OCI-LY7 (cell line): ENCODE results near the gene SERPINA1. TPM values are rescaled to one million over a fixed set of nuclear protein-coding genes. Genes with fewer than 3 reads are reported as not detected.

Experiments
- BruUV-seq: library from RNA; stranded (reverse); fragments of 400-500 nt; replicated peaks from 2 replicates; lab custom pipeline; 2021; lab: Mats Ljungman, UMichigan
- CTCF ChIA-PET: fragments of 300-600 bp; sonication (Branson Sonifier 250); formaldehyde crosslinking; loops from one replicate; lab custom pipeline; 2022; ENCODE audit warnings: antibody characterized with exemption; ENCODE audit not compliant: unreplicated experiment; lab: Charles Lee
- POLR2A ChIA-PET: fragments of 300-600 bp; sonication (Branson Sonifier 250); formaldehyde crosslinking; loops from one replicate; lab custom pipeline; 2022; ENCODE audit warnings: antibody characterized with exemption; lab: Charles Lee
- DNase-seq: peaks from one replicate; pipeline ENCODE4 v3.0.0-alpha.2; 2015; ENCODE audit warnings: low spot score
- H2AFZ ChIP-seq: fragments of 200-600 bp; sonication (generic), shearing (Covaris generic); 2 replicates; pipeline ENCODE4 v1.6.1; 2014; ENCODE audit warnings: mild to moderate bottlenecking, antibody characterized with exemption, low read length, moderate library complexity
- H3K27ac ChIP-seq: fragments of 200-600 bp; sonication (generic); 2 replicates; pipeline ENCODE4 v1.5.1; 2014; ENCODE audit warnings: mixed run types, low read depth, mild to moderate bottlenecking, moderate library complexity, low read length, inconsistent platforms; ENCODE audit not compliant: poor library complexity, severe bottlenecking
- H3K36me3 ChIP-seq: fragments of 200-600 bp; sonication (generic); 2 replicates; pipeline ENCODE4 v1.6.1; 2014; ENCODE audit warnings: mild to moderate bottlenecking, antibody characterized with exemption, low read length, moderate library complexity, mixed read lengths; ENCODE audit not compliant: insufficient read depth
- H3K4me1 ChIP-seq: fragments of 200-600 bp; sonication (generic); 2 replicates; pipeline ENCODE4 v1.5.1; 2014; ENCODE audit warnings: mild to moderate bottlenecking, low read length; ENCODE audit not compliant: insufficient read depth, poor library complexity, severe bottlenecking
- H3K4me2 ChIP-seq: fragments of 200-600 bp; sonication (generic); 2 replicates; pipeline ENCODE4 v1.6.1; 2014; ENCODE audit warnings: mild to moderate bottlenecking, low read length
- H3K4me3 ChIP-seq: fragments of 200-600 bp; sonication (generic); 2 replicates; pipeline ENCODE4 v1.5.1; 2014; ENCODE audit warnings: mild to moderate bottlenecking, low read depth, low read length; ENCODE audit not compliant: poor library complexity, severe bottlenecking
- H3K79me2 ChIP-seq: fragments of 200-600 bp; sonication (generic); 2 replicates; pipeline ENCODE4 v1.6.1; 2016; ENCODE audit warnings: low read depth, mild to moderate bottlenecking, low read length, moderate library complexity, mixed read lengths; ENCODE audit not compliant: insufficient read depth
- H3K9me2 ChIP-seq: fragments of 200-600 bp; sonication (generic); 2 replicates; pipeline ENCODE4 v1.6.1; 2016; ENCODE audit warnings: mild to moderate bottlenecking, low read length, mixed read lengths; ENCODE audit not compliant: insufficient read depth
- H3K9me3 ChIP-seq: fragments of 200-600 bp; sonication (generic); 2 replicates; pipeline ENCODE4 v1.6.1; 2014; ENCODE audit warnings: mild to moderate bottlenecking, mixed run types, low read length, mixed read lengths
- H4K20me1 ChIP-seq: fragments of 200-600 bp; sonication (generic); 2 replicates; pipeline ENCODE4 v1.6.1; 2014; ENCODE audit warnings: mild to moderate bottlenecking, antibody characterized with exemption, low read length, moderate library complexity, mixed read lengths; ENCODE audit not compliant: insufficient read depth
- CTCF ChIP-seq: fragments of 200-600 bp; sonication (generic); conservative IDR thresholded peaks from 2 replicates; pipeline ENCODE4 v1.5.1; 2014; ENCODE audit warnings: mild to moderate bottlenecking, antibody characterized with exemption, low read length, moderate library complexity, mixed read lengths
- EZH2phosphoT487 ChIP-seq: fragments of 200-600 bp; sonication (generic); IDR thresholded peaks from 2 replicates; pipeline ENCODE4 v1.6.1; 2018; ENCODE audit warnings: low read depth, borderline replicate concordance, mild to moderate bottlenecking, mixed run types, antibody characterized with exemption, low read length, moderate library complexity, mixed read lengths
- intact Hi-C: fragments of 100-400 bp; cut with micrococcal nuclease; formaldehyde crosslinking; loops from one replicate; pipeline ENCODE4 v1.10.0; 2022; ENCODE audit not compliant: unreplicated experiment
- total RNA-seq, 2 experiments: library from RNA; depleted of rRNA in 1 of 2; stranded (reverse); fragments of >200 nt in 1 of 2; shearing (Covaris generic) in 1 of 2; gene quantifications; 2 replicates each; pipeline ENCODE4 v1.2.3, GENCODE V29; 2014 to 2022

The SERPINA1 gene
- total RNA-seq, 2 experiments from 2014 or later, result not detected

- no peaks in the 10 kb centered on the region for H3K36me3 ChIP-seq
- H3K4me3 ChIP-seq, result no peak overlapping the region
- DNase-seq, result no peak
- BruUV-seq, result no TSS peak
- no peaks in the 10 kb centered on the region for H3K9me3 ChIP-seq
- ChIA-PET POLR2A (no interaction called here), CTCF (no interaction called here)
- H3K4me1 ChIP-seq, result no peaks in the 10 kb centered on the region
- no peak overlapping the region for H3K4me2 ChIP-seq
- no peaks in the 10 kb centered on the region for H3K9me2 ChIP-seq
- TF ChIP-seq CTCF (no peak), EZH2phosphoT487 (no peak)
- H4K20me1 ChIP-seq, result no peaks in the 10 kb centered on the region
- H3K79me2 ChIP-seq, result no peaks in the 10 kb centered on the region
- H3K27ac ChIP-seq, result no peak overlapping the region
- intact Hi-C loops, result no loop called here
- H2AFZ ChIP-seq, result no peak overlapping the region
Measured at GRCh38 chr14:94376108-94376975, 12.1 kb downstream of the SERPINA1 start.

GRCh38 chr14:94375552-94376107 is 12.8 kb downstream of the SERPINA1 start:
- no peak overlapping the region for H3K27ac ChIP-seq
- no peaks in the 10 kb centered on the region for H3K9me2 ChIP-seq
- BruUV-seq, result no TSS peak
- H2AFZ ChIP-seq, result no peak overlapping the region
- H3K36me3 ChIP-seq, result no peaks in the 10 kb centered on the region
- no peak overlapping the region for H3K4me3 ChIP-seq
- CTCF ChIA-PET, result no interaction called here
- intact Hi-C loops, result no loop called here
- H3K79me2 ChIP-seq, result no peaks in the 10 kb centered on the region
- H3K9me3 ChIP-seq, result no peaks in the 10 kb centered on the region
- no peaks in the 10 kb centered on the region for H3K4me1 ChIP-seq
- no peak for DNase-seq
- no peak for TF ChIP-seq EZH2phosphoT487
- H3K4me2 ChIP-seq, result no peak overlapping the region
- no peaks in the 10 kb centered on the region for H4K20me1 ChIP-seq
- POLR2A ChIA-PET, result no interaction called here

GRCh38 chr14:94374749-94375260 is 13.6 kb downstream of the SERPINA1 start:
- no peak for DNase-seq
- Histone ChIP-seq H3K27ac (no peak overlapping the region), H3K4me3 (no peak overlapping the region), H3K9me2 (no peaks in the 10 kb centered on the region), H3K36me3 (no peaks in the 10 kb centered on the region), H4K20me1 (no peaks in the 10 kb centered on the region), H3K79me2 (no peaks in the 10 kb centered on the region), H3K9me3 (no peaks in the 10 kb centered on the region), H3K4me2 (no peak overlapping the region), H3K4me1 (no peaks in the 10 kb centered on the region), H2AFZ (no peak overlapping the region)
- no peak for TF ChIP-seq CTCF
- TF ChIP-seq EZH2phosphoT487, result no peak
- intact Hi-C loops, result no loop called here
- POLR2A ChIA-PET, result no interaction called here
- BruUV-seq, result no TSS peak
- CTCF ChIA-PET, result no interaction called here
